PC-3 (cell line): Measurements from ENCODE around the gene DYRK3. TPM values are rescaled to one million over a fixed set of nuclear protein-coding genes. Genes with fewer than 3 reads are reported as not detected.

Experiments used
- ATAC-seq: fragments of 200-7000 bp; cut with Tn5 transposase; 2 replicates; pipeline ENCODE4 v1.9.1; 2020; ENCODE audit warnings: mild to moderate bottlenecking, moderate library complexity
- BruUV-seq: library from RNA; stranded (reverse); fragments of 400-500 nt; replicated peaks from 2 replicates; lab custom pipeline; 2021; lab: Mats Ljungman, UMichigan
- CTCF ChIA-PET: fragments of 300-600 bp; sonication (Branson Sonifier 250); formaldehyde crosslinking; loops from one replicate; lab custom pipeline; 2022; ENCODE audit warnings: antibody characterized with exemption; lab: Charles Lee
- POLR2A ChIA-PET: fragments of 300-600 bp; sonication (Branson Sonifier 250); formaldehyde crosslinking; loops from one replicate; lab custom pipeline; 2022; ENCODE audit warnings: antibody characterized with exemption; ENCODE audit not compliant: unreplicated experiment; lab: Charles Lee
- DNase-seq: peaks from one replicate; pipeline ENCODE4 v3.0.0-alpha.2; 2015
- H2AFZ ChIP-seq: fragments of 300-600 bp; sonication (generic); 2 replicates; pipeline ENCODE4 v1.6.0; 2016; ENCODE audit warnings: antibody characterized with exemption, low read length
- H3F3A ChIP-seq: fragments of 300-600 bp; sonication (generic); one replicate; pipeline ENCODE4 v1.6.0; 2017; ENCODE audit warnings: antibody characterized with exemption, low read length, control low read depth, mild to moderate bottlenecking; ENCODE audit not compliant: unreplicated experiment
- H3K27ac ChIP-seq: fragments of 300-600 bp; sonication (generic); 2 replicates; pipeline ENCODE4 v1.5.1; 2016; ENCODE audit warnings: mild to moderate bottlenecking, low read length
- H3K27me3 ChIP-seq: fragments of 300-600 bp; sonication (generic); 2 replicates; pipeline ENCODE4 v1.6.1; 2016; ENCODE audit warnings: low read length, mixed read lengths
- H3K36me3 ChIP-seq: fragments of 300-600 bp; sonication (generic); 2 replicates; pipeline ENCODE4 v1.6.1; 2016; ENCODE audit warnings: low read depth, mixed run types, low read length, mixed read lengths
- H3K4me1 ChIP-seq: fragments of 300-600 bp; sonication (generic); 2 replicates; pipeline ENCODE4 v1.5.1; 2016; ENCODE audit warnings: low read length; ENCODE audit not compliant: insufficient read depth
- H3K4me2 ChIP-seq: fragments of 300-600 bp; sonication (generic); 2 replicates; pipeline ENCODE4 v1.6.0; 2016; ENCODE audit warnings: low read length
- H3K4me3 ChIP-seq: fragments of 300-600 bp; sonication (generic); 2 replicates; pipeline ENCODE4 v1.5.1; 2016; ENCODE audit warnings: mild to moderate bottlenecking, low read length, mixed read lengths
- H3K79me2 ChIP-seq: fragments of 300-600 bp; sonication (generic); 2 replicates; pipeline ENCODE4 v1.6.1; 2017; ENCODE audit warnings: low read length, mixed read lengths
- H3K9ac ChIP-seq: fragments of 300-600 bp; sonication (generic); 2 replicates; pipeline ENCODE4 v1.6.0; 2016; ENCODE audit warnings: mild to moderate bottlenecking, low read length
- H3K9me2 ChIP-seq: fragments of 300-600 bp; sonication (generic); replicated peaks from 2 replicates; pipeline ENCODE4 v1.6.1; 2016; ENCODE audit warnings: mixed run types, low read length, mixed read lengths
- H3K9me3 ChIP-seq: fragments of 300-600 bp; sonication (generic); 2 replicates; pipeline ENCODE4 v1.6.1; 2016; ENCODE audit warnings: low read length, mixed read lengths
- H4K20me1 ChIP-seq: fragments of 300-600 bp; sonication (generic); 2 replicates; pipeline ENCODE4 v1.6.1; 2016; ENCODE audit warnings: low read length, mixed read lengths
- CTCF ChIP-seq: fragments of 300-600 bp; sonication (generic); conservative IDR thresholded peaks from 2 replicates; pipeline ENCODE4 v1.5.1; 2017; ENCODE audit warnings: antibody characterized with exemption, low read depth, mild to moderate bottlenecking, low read length
- EZH2 ChIP-seq: fragments of 300-600 bp; sonication (generic); IDR thresholded peaks from one replicate; pipeline ENCODE4 v1.6.1; 2017; ENCODE audit warnings: antibody characterized with exemption, mild to moderate bottlenecking, low read length; ENCODE audit not compliant: unreplicated experiment
- EZH2phosphoT487 ChIP-seq: fragments of 300-600 bp; sonication (generic); IDR thresholded peaks from 2 replicates; pipeline ENCODE4 v1.6.1; 2018; ENCODE audit warnings: mild to moderate bottlenecking, antibody characterized with exemption, low read length, borderline replicate concordance
- intact Hi-C: fragments of 100-400 bp; cut with micrococcal nuclease; formaldehyde crosslinking; loops from 2 replicates; pipeline ENCODE4 v1.9.0; 2023
- total RNA-seq: library from RNA; depleted of rRNA; stranded (reverse); fragments of >200 nt; gene quantifications from 2 replicates; pipeline ENCODE4 v1.2.3, GENCODE V29; 2014

The DYRK3 gene
- total RNA-seq, 1 experiment from 2014 or later = 12.1 TPM

- POLR2A ChIA-PET = no interaction called here
- DNase-seq (no peak), ATAC-seq (no peak)
- H2AFZ ChIP-seq = peak overlapping the region; percentile 71
- no peaks in the 10 kb centered on the region for H3K9me2 ChIP-seq
- BruUV-seq = TSS peak; percentile 35
- TF ChIP-seq CTCF = no peak
- no peak for TF ChIP-seq EZH2
- no peak for TF ChIP-seq EZH2phosphoT487
- H3K9me3 ChIP-seq = no peaks in the 10 kb centered on the region
- H3K4me3 ChIP-seq = peak overlapping the region; percentile 85
- H3K36me3 ChIP-seq = no peaks in the 10 kb centered on the region
- peaks cover 63% of the 10 kb centered on the region for H3K79me2 ChIP-seq
- H3F3A ChIP-seq = no peaks in the 10 kb centered on the region
- H3K9ac ChIP-seq = peak overlapping the region; percentile 82
- H3K27ac ChIP-seq = no peak overlapping the region
- H4K20me1 ChIP-seq = peaks cover 56% of the 10 kb centered on the region
- peaks cover 13% of the 10 kb centered on the region for H3K27me3 ChIP-seq
- CTCF ChIA-PET = interaction anchor here (0.6 kb wide), 1 partner anchor 56 kb away, joined by 3 read pairs; no protein-coding TSS in a partner anchor
- peaks cover 28% of the 10 kb centered on the region for H3K4me1 ChIP-seq
- intact Hi-C loops = loop anchor here (1.0 to 10.0 kb wide), 3 partner anchors 28 to 368 kb away; partner anchors contain the start of genes PFKFB2 and YOD1
- peak overlapping the region; percentile 91 for H3K4me2 ChIP-seq
Measured at GRCh38 chr1:206686478-206687249, 51.3 kb downstream of the DYRK3 start.

GRCh38 chr1:206687251-206687914 is 52.0 kb downstream of the DYRK3 start:
- ATAC-seq (no peak), DNase-seq (no peak)
- no peaks in the 10 kb centered on the region for H3F3A ChIP-seq
- ChIA-PET CTCF (no interaction called here), POLR2A (no interaction called here)
- peaks cover 70% of the 10 kb centered on the region for H3K79me2 ChIP-seq
- peak overlapping the region; percentile 85 for H3K4me3 ChIP-seq
- H3K9me2 ChIP-seq = no peaks in the 10 kb centered on the region
- H3K27ac ChIP-seq = no peak overlapping the region
- H3K9me3 ChIP-seq = no peaks in the 10 kb centered on the region
- H3K4me2 ChIP-seq = peak overlapping the region; percentile 91
- H3K4me1 ChIP-seq = peaks cover 28% of the 10 kb centered on the region
- peaks cover 62% of the 10 kb centered on the region for H4K20me1 ChIP-seq
- no peak overlapping the region for H2AFZ ChIP-seq
- no peak overlapping the region for H3K9ac ChIP-seq
- H3K36me3 ChIP-seq = no peaks in the 10 kb centered on the region
- TF ChIP-seq EZH2 = no peak
- intact Hi-C loops = loop anchor here (10.0 kb wide), 1 partner anchor 367 kb away; the partner anchor contains the start of genes PFKFB2 and YOD1
- no TSS peak for BruUV-seq
- H3K27me3 ChIP-seq = peaks cover 13% of the 10 kb centered on the region

GRCh38 chr1:206687915-206688442 is 52.6 kb downstream of the DYRK3 start:
- Histone ChIP-seq H3K9me2 (no peaks in the 10 kb centered on the region), H3K4me3 (peak overlapping the region; percentile 85; the same call in 1 of the 2 replicates), H2AFZ (no peak overlapping the region), H3K36me3 (no peaks in the 10 kb centered on the region), H3K27me3 (peaks cover 10% of the 10 kb centered on the region), H3F3A (no peaks in the 10 kb centered on the region), H3K4me1 (peaks cover 28% of the 10 kb centered on the region), H3K4me2 (peak overlapping the region; percentile 91), H3K27ac (no peak overlapping the region), H3K79me2 (peaks cover 76% of the 10 kb centered on the region), H4K20me1 (peaks cover 67% of the 10 kb centered on the region), H3K9me3 (no peaks in the 10 kb centered on the region), H3K9ac (no peak overlapping the region)
- ChIA-PET CTCF (no interaction called here), POLR2A (interaction anchor here (0.6 kb wide), 1 partner anchor 75 kb away, joined by 13 read pairs; no protein-coding TSS in a partner anchor)
- TF ChIP-seq EZH2 (no peak), EZH2phosphoT487 (no peak), CTCF (no peak)
- ATAC-seq (no peak), DNase-seq (no peak)
- intact Hi-C loops = loop anchor here (10.0 kb wide), 1 partner anchor 367 kb away; the partner anchor contains the start of genes PFKFB2 and YOD1
- no TSS peak for BruUV-seq
